Esophagus muscularis mucosa (tissue), 3 donors: Measurements from ENCODE around the gene ST6GALNAC3.

Experiments used
- CTCF ChIP-seq, 3 experiments: fragments of 200-600 bp in 2 of 3; fragments of 450-650 bp in 1 of 3; sonication (generic) in 2 of 3; IDR thresholded peaks; one replicate each; pipeline ENCODE4 v1.5.1; 2017 to 2019; ENCODE audit warnings: antibody characterized with exemption in 3 of 3, mild to moderate bottlenecking in 2 of 3, moderate library complexity in 1 of 3
- POLR2A ChIP-seq: fragments of 450-650 bp; IDR thresholded peaks from one replicate; pipeline ENCODE4 v1.6.1; 2017; ENCODE audit warnings: antibody characterized with exemption, moderate library complexity, mild to moderate bottlenecking, low read depth

- TF ChIP-seq CTCF (IDR thresholded peaks at IDR 0.05) (no peak), POLR2A (no peak)
These were observed 307.0 kb downstream of the ST6GALNAC3 start for GRCh38 chr1:76381450-76382097.
